GM04503 (cell line): Measurements from ENCODE around the gene AKT3.

Experiments
- DNase-seq: peaks from one replicate; pipeline ENCODE4 v3.0.0-alpha.2; 2012; ENCODE audit warnings: low read depth

The AKT3 gene

GRCh38 chr1:243731301-243731891 is 118.6 kb downstream of the AKT3 start:
- no peak for DNase-seq

GRCh38 chr1:243730487-243731150 is 119.4 kb downstream of the AKT3 start:
- DNase-seq: no peak

GRCh38 chr1:243729956-243730355 is 120.1 kb downstream of the AKT3 start:
- no peak for DNase-seq

GRCh38 chr1:243727503-243728203 is 122.4 kb downstream of the AKT3 start:
- DNase-seq: no peak

- DNase-seq: no peak
Observed at GRCh38 chr1:243726806-243727502, 123.1 kb downstream of the AKT3 start.

GRCh38 chr1:243725846-243726245 is 124.2 kb downstream of the AKT3 start:
- no peak for DNase-seq

GRCh38 chr1:243725075-243725474 is 125.0 kb downstream of the AKT3 start:
- no peak for DNase-seq

GRCh38 chr1:243723458-243724043 is 126.5 kb downstream of the AKT3 start:
- DNase-seq: no peak

GRCh38 chr1:243723050-243723449 is 127.0 kb downstream of the AKT3 start:
- DNase-seq: no peak

- DNase-seq: no peak
Observed at GRCh38 chr1:243719476-243719875, 130.6 kb downstream of the AKT3 start.

GRCh38 chr1:243718893-243719292 is 131.2 kb downstream of the AKT3 start:
- peak; percentile 42 for DNase-seq

- DNase-seq: no peak
Observed at GRCh38 chr1:243718022-243718421, 132.0 kb downstream of the AKT3 start.

GRCh38 chr1:243716906-243717305 is 133.1 kb downstream of the AKT3 start:
- DNase-seq: no peak

GRCh38 chr1:243715285-243715684 is 134.8 kb downstream of the AKT3 start:
- DNase-seq: no peak

GRCh38 chr1:243713470-243714186 is 136.4 kb downstream of the AKT3 start:
- peak; percentile 45 for DNase-seq

- no peak for DNase-seq
Observed at GRCh38 chr1:243712941-243713340, 137.1 kb downstream of the AKT3 start.

- no peak for DNase-seq
Observed at GRCh38 chr1:243712242-243712641, 137.8 kb downstream of the AKT3 start.

GRCh38 chr1:243710467-243710866 is 139.6 kb downstream of the AKT3 start:
- DNase-seq: no peak

GRCh38 chr1:243708210-243708609 is 141.8 kb downstream of the AKT3 start:
- DNase-seq: no peak

GRCh38 chr1:243706563-243706962 is 143.5 kb downstream of the AKT3 start:
- no peak for DNase-seq

- DNase-seq: no peak
Observed at GRCh38 chr1:243705585-243705984, 144.5 kb downstream of the AKT3 start.

GRCh38 chr1:243701872-243702271 is 148.2 kb downstream of the AKT3 start:
- no peak for DNase-seq
